Gastroesophageal sphincter (tissue), 4 donors: ENCODE measurements around the gene OXCT1. TPM values are rescaled to one million over a fixed set of nuclear protein-coding genes. Genes with fewer than 3 reads are reported as not detected.

Source experiments
- ATAC-seq: fragments of 150-250 bp; one replicate; pipeline ENCODE4 v1.9.1; 2016; ENCODE audit warnings: mild to moderate bottlenecking, moderate library complexity
- H3K27ac ChIP-seq, 4 donors: fragments of 200-600 bp; sonication (generic) in 3 of 4; 1 replicate in 3 of 4; 2 replicates in 1 of 4; pipeline ENCODE4 v1.5.1; 2016 to 2019
- H3K27me3 ChIP-seq: fragments of 200-600 bp; sonication (generic); one replicate; pipeline ENCODE4 v1.5.1; 2019
- H3K36me3 ChIP-seq, 2 donors: fragments of 200-600 bp; sonication (generic); one replicate each; pipeline ENCODE4 v1.5.1; 2019; ENCODE audit warnings: control low read depth in 1 of 2
- H3K4me1 ChIP-seq, 3 donors: fragments of 200-600 bp; sonication (generic); 1 replicate in 2 of 3; 2 replicates in 1 of 3; pipeline ENCODE4 v1.5.1; 2016 to 2019; ENCODE audit warnings: control low read depth in 2 of 3
- H3K4me3 ChIP-seq, 2 donors: fragments of 200-600 bp; sonication (generic); one replicate each; pipeline ENCODE4 v1.5.1; 2019; ENCODE audit warnings: mild to moderate bottlenecking in 1 of 2, moderate library complexity in 1 of 2
- H3K9me3 ChIP-seq, 3 donors: fragments of 200-600 bp; sonication (generic); one replicate each; pipeline ENCODE4 v1.5.1; 2017 to 2019; ENCODE audit warnings: control low read depth in 2 of 3
- EP300 ChIP-seq: sonication (generic); formaldehyde crosslinking; IDR thresholded peaks from one replicate; pipeline ENCODE4 v1.6.1; 2017; ENCODE audit warnings: antibody characterized with exemption, mild to moderate bottlenecking
- POLR2A ChIP-seq, 2 donors: fragments of 450-650 bp; IDR thresholded peaks; one replicate each; pipeline ENCODE4 v1.6.1; 2017; ENCODE audit warnings: antibody characterized with exemption in 2 of 2, mild to moderate bottlenecking in 2 of 2, moderate library complexity in 1 of 2
- POLR2AphosphoS5 ChIP-seq: sonication (generic); formaldehyde crosslinking; IDR thresholded peaks from one replicate; pipeline ENCODE4 v1.6.1; 2017; ENCODE audit warnings: antibody characterized with exemption
- WGBS, 2 donors: methylation state at CpG; one replicate each; pipeline ENCODE4 v1.1.5; 2018; ENCODE audit warnings: low coverage in 1 of 2; 5-methylcytosine and 5-hydroxymethylcytosine counted together
- total RNA-seq, 4 donors: library from RNA; depleted of rRNA; stranded (reverse); fragments of >200 nt; gene quantifications; one replicate each; pipeline ENCODE4 v1.1.0, GENCODE V29; 2016
- TF ChIP-seq, protein P1 (sequence below), 4 experiments: fragments of 200-600 bp in 2 of 4; fragments of 450-650 bp in 2 of 4; sonication (generic) in 1 of 4; IDR thresholded peaks; one replicate each; pipeline ENCODE4 v1.5.1; 2017 to 2019; ENCODE audit warnings: antibody characterized with exemption in 4 of 4, mild to moderate bottlenecking in 2 of 4, moderate library complexity in 2 of 4

Gene OXCT1
- total RNA-seq, 4 donors from 2014 or later: 38.5 to 63.5 (median 42.1) TPM

GRCh38 chr5:41794471-41794870 is 75.8 kb downstream of the OXCT1 start:
- H3K4me3 ChIP-seq: no peak overlapping the region
- peaks cover 0 to 13% of the 10 kb centered on the region in 2 donors for H3K36me3 ChIP-seq
- TF ChIP-seq POLR2A (IDR thresholded peaks at IDR 0.05): no peak
- TF ChIP-seq POLR2AphosphoS5: peak; percentile 26
- TF ChIP-seq EP300: no peak
- peak; percentile 55 for ATAC-seq
- 0 to 6% methylated on average over 4 of the region's 4 CpGs for WGBS, 2 donors
- peaks cover 6 to 34% (median 7%) of the 10 kb centered on the region in 3 donors for H3K4me1 ChIP-seq
- no peaks in the 10 kb centered on the region for H3K9me3 ChIP-seq
- peak overlapping the region in 2 of 4 donors; percentile 33 to 41 for H3K27ac ChIP-seq
- no peaks in the 10 kb centered on the region for H3K27me3 ChIP-seq

- no peak for ATAC-seq
- no peak overlapping the region for H3K4me3 ChIP-seq
- H3K27ac ChIP-seq: no peak overlapping the region
- no peaks in the 10 kb centered on the region for H3K9me3 ChIP-seq
- peaks cover 0 to 8% of the 10 kb centered on the region in 2 donors for H3K36me3 ChIP-seq
- TF ChIP-seq, protein P1, sequence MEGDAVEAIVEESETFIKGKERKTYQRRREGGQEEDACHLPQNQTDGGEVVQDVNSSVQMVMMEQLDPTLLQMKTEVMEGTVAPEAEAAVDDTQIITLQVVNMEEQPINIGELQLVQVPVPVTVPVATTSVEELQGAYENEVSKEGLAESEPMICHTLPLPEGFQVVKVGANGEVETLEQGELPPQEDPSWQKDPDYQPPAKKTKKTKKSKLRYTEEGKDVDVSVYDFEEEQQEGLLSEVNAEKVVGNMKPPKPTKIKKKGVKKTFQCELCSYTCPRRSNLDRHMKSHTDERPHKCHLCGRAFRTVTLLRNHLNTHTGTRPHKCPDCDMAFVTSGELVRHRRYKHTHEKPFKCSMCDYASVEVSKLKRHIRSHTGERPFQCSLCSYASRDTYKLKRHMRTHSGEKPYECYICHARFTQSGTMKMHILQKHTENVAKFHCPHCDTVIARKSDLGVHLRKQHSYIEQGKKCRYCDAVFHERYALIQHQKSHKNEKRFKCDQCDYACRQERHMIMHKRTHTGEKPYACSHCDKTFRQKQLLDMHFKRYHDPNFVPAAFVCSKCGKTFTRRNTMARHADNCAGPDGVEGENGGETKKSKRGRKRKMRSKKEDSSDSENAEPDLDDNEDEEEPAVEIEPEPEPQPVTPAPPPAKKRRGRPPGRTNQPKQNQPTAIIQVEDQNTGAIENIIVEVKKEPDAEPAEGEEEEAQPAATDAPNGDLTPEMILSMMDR (IDR thresholded peaks at IDR 0.05): no peak
- TF ChIP-seq EP300 (no peak), POLR2AphosphoS5 (no peak), POLR2A (IDR thresholded peaks at IDR 0.05) (no peak)
- no peaks in the 10 kb centered on the region for H3K27me3 ChIP-seq
- H3K4me1 ChIP-seq: peaks cover 6 to 46% (median 12%) of the 10 kb centered on the region in 3 donors
- WGBS, 2 donors: 38 to 48% methylated on average over 3 of the region's 3 CpGs
These were observed 77.0 kb downstream of the OXCT1 start for GRCh38 chr5:41793141-41793770.

GRCh38 chr5:41790038-41790776 is 80.0 kb downstream of the OXCT1 start:
- H3K27me3 ChIP-seq: no peaks in the 10 kb centered on the region
- no peak overlapping the region for H3K27ac ChIP-seq
- H3K9me3 ChIP-seq: no peaks in the 10 kb centered on the region
- no peaks in the 10 kb centered on the region for H3K36me3 ChIP-seq
- TF ChIP-seq EP300 (no peak), POLR2A (IDR thresholded peaks at IDR 0.05) (no peak), POLR2AphosphoS5 (no peak)
- TF ChIP-seq, protein P1 (IDR thresholded peaks at IDR 0.05): no peak
- WGBS, 2 donors: 47 to 77% methylated on average over 6 of the region's 6 CpGs
- peaks cover 6 to 67% (median 12%) of the 10 kb centered on the region in 3 donors for H3K4me1 ChIP-seq
- no peak for ATAC-seq
- H3K4me3 ChIP-seq: no peak overlapping the region

- peaks cover 2 to 60% (median 5%) of the 10 kb centered on the region in 3 donors for H3K4me1 ChIP-seq
- no peaks in the 10 kb centered on the region for H3K27me3 ChIP-seq
- no peak for TF ChIP-seq POLR2A (IDR thresholded peaks at IDR 0.05)
- TF ChIP-seq EP300: no peak
- TF ChIP-seq, protein P1 (IDR thresholded peaks at IDR 0.05): no peak
- TF ChIP-seq POLR2AphosphoS5: no peak
- no peak overlapping the region for H3K4me3 ChIP-seq
- H3K9me3 ChIP-seq: no peaks in the 10 kb centered on the region
- ATAC-seq: no peak
- WGBS, 2 donors: 70 to 86% methylated on average over 1 of the region's 1 CpG
- no peak overlapping the region for H3K27ac ChIP-seq
- no peaks in the 10 kb centered on the region for H3K36me3 ChIP-seq
These were observed 80.8 kb downstream of the OXCT1 start for GRCh38 chr5:41789434-41789833.

DNA sequence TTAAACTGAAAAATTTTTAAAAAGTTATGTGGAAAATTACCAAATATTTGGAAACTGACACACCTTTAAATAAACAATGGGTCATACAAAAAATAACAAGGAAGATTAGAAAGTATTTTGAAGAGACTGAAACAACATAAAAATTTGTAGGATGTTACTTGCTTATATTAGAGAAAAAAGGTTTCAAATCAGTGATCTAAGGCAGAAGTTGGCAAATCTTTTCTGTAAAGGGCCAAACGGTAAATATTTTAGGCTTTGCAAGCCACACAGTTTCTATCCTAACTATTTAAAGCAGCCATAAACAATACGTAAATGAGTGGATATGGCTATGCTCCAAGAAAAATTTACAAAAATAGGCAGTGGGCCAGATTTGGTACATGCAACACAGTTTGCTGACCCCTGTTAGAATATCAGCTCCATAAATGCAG is 81.3 kb downstream of the OXCT1 start:
- Histone ChIP-seq H3K36me3 (no peaks in the 10 kb centered on the region), H3K27ac (no peak overlapping the region), H3K4me1 (peaks cover 0 to 55% (median 5%) of the 10 kb centered on the region in 3 donors), H3K27me3 (no peaks in the 10 kb centered on the region), H3K9me3 (no peaks in the 10 kb centered on the region), H3K4me3 (no peak overlapping the region)
- TF ChIP-seq, protein P1 (IDR thresholded peaks at IDR 0.05): no peak
- TF ChIP-seq POLR2AphosphoS5: no peak
- no peak for TF ChIP-seq POLR2A (IDR thresholded peaks at IDR 0.05)
- TF ChIP-seq EP300: no peak
- WGBS, 2 donors: 15 to 16% methylated on average over 2 of the region's 2 CpGs
- no peak for ATAC-seq
